Measurements from ENCODE around the gene USP2.
"Not testable (repeated sequence)": the region's sequence is repeated elsewhere in the genome, so short reads cannot be mapped to it uniquely, and the experiment has no call there.

The USP2 gene

GRCh38 chr11:119384332-119384731 is 2.8 kb upstream of the USP2 start:
- no peak for DNase-seq (ENCODE audit: low read depth)
- H3K4me3 ChIP-seq (replicated peaks; ENCODE audit: low read depth, low read length): no peak overlapping the region
- no peak for TF ChIP-seq CTCF (IDR thresholded peaks at IDR 0.05; ENCODE audit: low read length, missing control alignments)

- H3K4me3 ChIP-seq (replicated peaks; ENCODE audit: low read depth, low read length); DNase-seq (ENCODE audit: low read depth): not testable (repeated sequence)
These were observed 1.0 kb upstream of the USP2 start for GRCh38 chr11:119382513-119382912.

GRCh38 chr11:119382101-119382500 is 611 bp upstream of the USP2 start:
- DNase-seq (ENCODE audit: low read depth): no peak
- TF ChIP-seq CTCF (IDR thresholded peaks at IDR 0.05; ENCODE audit: low read length, missing control alignments): no peak
- H3K4me3 ChIP-seq (replicated peaks; ENCODE audit: low read depth, low read length): peak overlapping the region; percentile 58

- no peak for TF ChIP-seq CTCF (IDR thresholded peaks at IDR 0.05; ENCODE audit: low read length, missing control alignments)
- H3K4me3 ChIP-seq (replicated peaks; ENCODE audit: low read depth, low read length): peak overlapping the region; percentile 58
- DNase-seq (ENCODE audit: low read depth): no peak
These were observed 686 bp downstream of the USP2 start for GRCh38 chr11:119380827-119381180.

- no peak for TF ChIP-seq CTCF (IDR thresholded peaks at IDR 0.05; ENCODE audit: low read length, missing control alignments)
- no peak overlapping the region for H3K4me3 ChIP-seq (replicated peaks; ENCODE audit: low read depth, low read length)
- DNase-seq (ENCODE audit: low read depth): no peak
These were observed 1.2 kb downstream of the USP2 start for GRCh38 chr11:119380160-119380826.

GRCh38 chr11:119378851-119379465 is 2.5 kb downstream of the USP2 start:
- no peak overlapping the region for H3K4me3 ChIP-seq (replicated peaks; ENCODE audit: low read depth, low read length)
- TF ChIP-seq CTCF (IDR thresholded peaks at IDR 0.05; ENCODE audit: low read length, missing control alignments): no peak
- DNase-seq (ENCODE audit: low read depth): no peak

GRCh38 chr11:119377961-119378667 is 3.4 kb downstream of the USP2 start:
- no peak overlapping the region for H3K4me3 ChIP-seq (replicated peaks; ENCODE audit: low read depth, low read length)
- DNase-seq (ENCODE audit: low read depth): no peak
- TF ChIP-seq CTCF (IDR thresholded peaks at IDR 0.05; ENCODE audit: low read length, missing control alignments): no peak
